ENCODE measurements around the gene CDC25C.
A peak's percentile ranks its signal among the peaks of the same experiment; 100 is the strongest.
"Not testable (repeated sequence)": the region's sequence is repeated elsewhere in the genome, so short reads cannot be mapped to it uniquely, and the experiment has no call there.

The CDC25C gene

DNA sequence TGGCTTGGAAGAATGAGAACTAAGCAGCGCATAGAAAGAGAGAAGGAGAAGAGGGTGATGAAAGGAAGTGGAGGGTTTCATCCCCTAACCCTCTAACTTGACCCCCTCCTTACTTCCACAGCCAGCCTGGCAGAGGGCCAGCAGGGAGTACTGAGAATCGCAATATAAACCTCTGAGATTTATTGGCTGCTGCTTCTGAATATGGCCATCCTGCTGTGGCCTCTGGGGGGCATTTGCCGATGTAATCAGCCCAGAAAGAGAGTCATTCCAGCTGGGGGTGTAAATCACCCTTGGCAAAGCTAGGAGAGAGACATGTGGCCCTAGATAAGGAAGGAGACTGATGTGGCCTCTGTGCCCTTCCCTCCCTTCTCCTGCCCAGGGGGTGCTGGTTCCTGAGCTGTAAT is 56.2 kb downstream of the CDC25C start:
- DNase-seq = no peak

DNA sequence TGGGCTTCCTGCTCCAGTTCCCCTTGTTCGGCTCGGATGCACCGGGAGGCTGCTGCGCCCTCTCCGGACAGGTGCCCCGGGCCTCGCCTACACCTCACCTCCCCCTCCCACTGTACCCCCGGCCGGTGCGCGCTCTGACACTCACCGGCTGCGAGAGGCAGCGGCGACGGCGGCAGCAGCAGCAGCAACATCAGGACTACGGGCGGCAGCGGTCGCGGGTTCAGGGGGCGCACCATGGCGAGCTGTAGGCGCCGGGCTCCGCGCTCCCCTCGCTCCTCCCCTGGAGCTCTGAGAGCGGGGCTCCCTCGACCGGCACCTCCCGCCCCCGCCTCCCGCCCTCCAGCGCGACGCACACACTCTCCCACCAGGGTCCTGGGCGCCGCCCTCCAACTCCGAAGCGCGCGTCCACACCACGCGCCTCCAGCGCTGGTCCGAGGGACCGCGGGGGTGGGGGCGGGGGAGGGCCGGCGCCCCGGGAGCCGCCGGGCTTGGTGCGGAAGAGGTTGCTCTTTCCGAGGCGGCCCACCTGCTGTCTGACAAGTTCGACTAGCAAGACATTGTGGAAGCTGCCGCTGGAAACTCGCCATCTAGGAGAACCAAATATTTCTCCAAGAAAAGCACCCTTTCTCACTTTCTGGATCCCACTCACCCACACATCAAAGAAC is 57.3 kb downstream of the CDC25C start, which contains the start of gene GFRA3:
Gene GFRA3 (minus strand): TSS at position 433 of the 665 bp plus-strand sequence. CDS start 197 bp downstream, at position 236.
- DNase-seq = peak; percentile 13

DNA sequence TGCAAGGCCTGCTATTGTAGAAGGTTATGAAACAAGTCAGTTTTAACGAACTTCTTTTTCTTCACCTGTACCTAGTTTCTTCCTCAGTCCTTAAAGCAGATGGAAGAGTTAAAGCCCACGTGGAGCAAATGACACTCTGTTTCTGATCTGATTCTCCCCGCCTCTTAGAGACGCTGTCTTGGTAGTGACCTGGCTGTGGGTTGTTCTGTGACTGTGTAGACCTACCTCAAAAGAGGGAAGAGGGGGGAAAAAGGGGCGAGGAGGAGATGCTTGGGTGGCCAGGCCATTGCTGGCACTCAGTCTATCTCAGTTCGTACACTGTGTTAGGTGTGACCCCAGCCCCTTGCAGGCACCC is 57.8 kb downstream of the CDC25C start:
- DNase-seq = no peak

DNA sequence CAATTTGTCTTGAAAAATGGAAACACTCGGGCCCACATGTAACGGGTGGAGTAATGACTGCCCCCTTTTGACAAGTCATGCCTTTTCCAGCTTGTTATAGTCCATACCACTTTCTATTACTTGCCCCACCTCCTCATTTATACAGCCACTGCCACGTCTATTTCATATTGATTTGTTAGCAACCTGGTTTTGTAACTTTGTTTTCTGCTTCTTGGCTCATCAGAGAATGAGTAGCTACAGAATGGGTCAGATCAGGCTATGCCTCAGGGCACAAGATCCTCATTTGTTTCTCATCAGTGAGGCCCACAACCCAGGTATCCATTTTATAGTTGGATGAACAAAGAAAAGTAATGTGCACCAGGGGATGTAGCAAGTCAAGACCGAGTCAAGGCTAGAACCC is 58.9 kb downstream of the CDC25C start:
- DNase-seq = no peak

DNA sequence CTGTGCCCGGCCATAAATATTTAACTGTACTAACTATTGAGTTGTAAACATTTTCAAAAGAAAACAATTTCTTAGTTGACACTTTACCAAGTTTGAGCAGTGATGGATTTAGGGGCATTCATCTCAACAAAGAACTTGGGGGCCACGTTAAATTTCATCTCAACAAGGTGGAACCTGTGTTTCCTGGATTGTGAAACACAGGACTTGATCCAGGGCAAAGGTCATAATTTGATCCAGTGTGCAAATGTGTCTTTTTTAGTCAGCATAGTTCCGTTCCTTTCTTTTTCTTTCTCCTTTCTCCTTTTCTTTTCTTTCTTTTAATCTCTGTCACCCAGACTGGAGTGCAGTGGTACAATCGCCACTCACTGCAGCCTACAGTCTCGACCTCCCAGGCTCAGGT is 60.3 kb downstream of the CDC25C start:
- no peak for DNase-seq

DNA sequence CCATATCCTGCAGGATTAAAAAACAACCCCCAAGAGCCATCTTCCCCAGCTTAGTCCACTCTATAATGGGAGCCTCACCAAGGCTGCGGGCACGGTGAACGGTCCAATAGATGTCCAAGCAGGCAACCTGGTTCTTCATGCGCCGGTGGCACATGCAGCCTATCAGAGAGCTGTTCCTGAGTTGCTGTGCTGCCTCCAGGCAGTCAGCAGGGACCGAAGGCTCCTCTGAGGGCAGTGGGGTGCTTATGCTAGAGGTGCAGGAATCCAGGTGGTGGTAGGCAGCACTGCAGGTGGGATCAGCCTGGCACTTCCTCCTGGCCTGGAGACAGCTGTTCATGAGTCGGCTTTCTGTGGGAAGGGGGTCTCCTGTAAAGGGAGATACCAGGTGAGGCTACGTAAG is 67.4 kb downstream of the CDC25C start:
- DNase-seq = no peak

DNA sequence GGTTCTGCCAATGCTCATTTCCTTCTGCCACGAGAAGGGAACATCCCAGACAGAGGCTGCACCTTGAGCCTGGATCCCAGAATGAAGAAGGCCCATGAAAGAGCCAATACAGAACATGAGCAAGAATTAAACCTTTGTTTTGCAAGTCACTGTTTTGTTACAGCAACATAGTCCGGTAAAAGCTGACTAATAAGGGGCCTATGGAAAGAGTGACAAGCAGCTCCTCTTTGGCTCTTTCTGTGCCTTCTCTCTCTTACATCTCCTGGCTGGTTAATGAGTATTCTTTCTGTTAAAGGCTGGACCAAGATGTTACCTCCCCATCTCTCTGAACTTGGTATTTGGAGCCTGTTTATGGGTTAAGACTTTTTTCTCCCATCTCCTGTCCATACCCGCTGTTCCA is 68.0 kb downstream of the CDC25C start:
- no peak for DNase-seq

DNA sequence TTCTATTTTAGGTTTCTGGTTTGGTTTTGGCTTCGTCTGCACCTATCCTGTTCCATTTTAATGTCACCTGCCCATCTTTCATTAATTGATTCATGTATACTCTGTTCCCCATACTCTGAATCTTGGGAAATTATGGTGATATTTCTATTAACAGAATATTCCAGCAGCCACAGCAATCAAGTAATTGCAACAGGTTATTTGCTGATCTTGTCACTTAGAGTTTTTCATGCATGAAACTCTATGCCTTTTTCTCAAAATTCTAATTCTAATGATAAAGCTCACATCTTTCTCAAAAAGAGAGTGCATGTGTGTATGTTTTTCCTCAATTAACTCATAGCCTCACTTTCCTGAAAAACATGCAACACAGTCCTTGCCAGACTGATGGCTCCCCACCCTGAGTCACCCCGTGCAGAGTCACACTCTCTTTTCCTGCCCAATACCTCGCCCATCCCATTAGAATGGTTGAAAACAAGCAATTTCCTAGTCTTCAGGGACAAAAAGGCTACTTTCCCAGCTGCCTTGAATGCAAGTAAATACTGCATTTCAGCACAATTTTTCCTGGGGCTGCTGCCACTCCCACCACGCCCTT is 72.8 kb downstream of the CDC25C start:
- no peak for DNase-seq

DNA sequence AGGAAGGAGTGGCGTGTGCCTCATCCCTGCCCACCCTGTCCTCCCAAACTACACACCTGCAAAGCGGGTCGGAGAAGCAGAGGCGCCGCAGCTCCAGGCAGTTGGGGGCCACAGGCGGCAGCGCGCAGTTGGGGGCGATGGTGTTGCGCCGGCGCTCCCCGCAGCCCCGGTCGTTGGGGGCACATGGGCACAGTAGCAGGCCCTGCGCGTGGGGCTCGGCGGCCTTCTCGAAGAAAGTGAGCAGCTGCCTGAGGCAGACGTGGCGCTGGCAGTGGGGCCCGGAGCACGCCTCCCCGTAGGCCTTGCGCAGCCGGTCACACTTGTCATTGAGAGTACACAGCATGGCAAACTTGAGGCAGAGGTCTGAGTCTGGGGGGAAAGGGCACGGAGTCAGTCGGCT is 74.0 kb downstream of the CDC25C start:
- no peak for DNase-seq

DNA sequence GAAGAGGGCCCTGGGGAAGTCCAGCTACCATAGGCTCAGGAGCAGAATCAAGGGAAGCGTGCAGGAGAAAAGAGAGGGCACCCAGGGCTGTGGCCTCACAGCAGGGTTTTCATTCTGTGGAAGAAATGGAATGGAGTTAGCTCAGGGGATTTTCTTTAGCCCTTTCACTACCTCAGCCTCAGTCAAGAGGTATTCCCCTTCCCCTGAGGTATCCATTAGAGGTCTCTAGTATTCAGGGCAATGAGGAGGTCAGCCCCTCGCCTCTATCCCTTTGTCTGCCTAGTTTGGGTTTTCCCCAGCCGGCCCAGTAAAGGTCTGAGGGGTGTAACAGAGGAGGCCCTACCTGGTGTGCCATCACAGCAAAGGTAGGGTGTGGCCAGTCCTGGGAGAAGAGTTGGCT is 78.7 kb downstream of the CDC25C start:
- DNase-seq = no peak

DNA sequence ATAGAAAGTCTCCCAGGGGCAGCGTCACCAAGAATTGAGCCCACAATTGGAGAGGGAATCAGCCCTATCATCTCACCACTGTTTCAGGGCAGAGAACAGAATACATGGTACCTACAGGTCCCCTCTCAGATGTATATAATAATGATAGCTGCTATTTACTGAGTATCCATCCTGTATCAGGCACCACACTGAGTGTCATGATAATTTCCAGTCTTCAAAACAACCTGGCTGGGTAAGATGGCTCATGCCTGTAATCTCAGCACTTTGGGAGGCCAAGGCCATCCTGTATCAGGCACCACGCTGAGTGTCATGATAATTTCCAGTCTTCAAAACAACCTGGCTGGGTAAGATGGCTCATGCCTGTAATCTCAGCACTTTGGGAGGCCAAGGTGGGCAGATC is 83.8 kb downstream of the CDC25C start:
- DNase-seq = not testable (repeated sequence)

DNA sequence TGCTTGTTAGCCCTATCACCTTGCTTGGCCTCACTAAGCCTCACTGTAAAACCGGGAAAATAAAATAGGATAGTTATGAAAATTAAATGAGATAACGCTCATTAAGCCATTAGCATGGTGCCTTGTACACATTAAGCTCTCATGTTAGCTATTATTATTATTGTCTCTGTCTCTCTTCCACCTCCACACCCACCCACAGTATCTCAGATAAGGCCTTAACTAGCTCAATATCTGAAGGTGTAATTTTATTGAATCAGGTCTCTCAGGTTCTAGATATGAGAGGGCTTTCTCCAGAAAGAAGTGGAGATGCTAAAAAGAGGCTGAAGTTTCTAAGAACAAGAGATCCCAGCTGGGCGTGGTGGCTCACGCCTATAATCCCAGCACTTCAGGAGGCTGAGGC is 84.8 kb downstream of the CDC25C start:
- no peak for DNase-seq

DNA sequence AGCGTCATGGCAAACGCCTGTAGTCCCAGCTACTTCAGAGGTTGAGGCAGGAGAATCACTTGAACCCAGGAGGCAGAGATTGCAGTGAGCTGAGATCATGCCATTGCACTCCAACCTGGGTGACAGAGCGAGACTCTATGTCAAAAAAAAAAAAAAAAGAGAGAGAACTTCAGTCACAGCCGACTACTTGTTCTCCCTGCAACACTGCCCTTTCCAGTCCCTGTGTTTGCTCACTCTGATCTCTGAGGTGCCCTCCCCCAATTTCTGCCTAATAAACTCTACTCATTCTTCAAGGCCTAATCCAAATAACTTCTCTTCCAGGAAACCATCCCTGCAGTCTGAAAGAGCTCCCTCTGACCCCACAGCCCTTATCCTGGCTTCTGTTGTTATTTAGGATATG is 85.3 kb downstream of the CDC25C start:
- DNase-seq = no peak

DNA sequence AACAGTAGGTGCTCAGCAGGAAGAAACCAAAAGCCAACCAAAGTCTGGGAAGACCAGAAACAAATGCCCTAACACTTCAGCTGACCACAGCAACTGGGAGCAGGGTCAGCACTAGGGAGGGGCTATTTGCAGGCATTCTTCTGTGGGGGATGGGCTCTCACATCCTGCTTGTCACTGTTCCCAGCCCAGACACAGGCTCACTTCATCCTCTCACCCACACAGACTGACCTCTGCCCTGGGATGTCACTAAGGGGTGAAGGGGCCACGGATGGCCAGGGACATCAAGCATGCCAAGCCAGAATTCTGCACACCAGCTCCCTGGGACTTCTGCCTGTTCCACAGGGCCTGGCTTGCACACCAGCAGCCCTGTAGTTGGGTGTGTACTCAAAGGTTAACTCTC is 85.9 kb downstream of the CDC25C start:
- DNase-seq = no peak

DNA sequence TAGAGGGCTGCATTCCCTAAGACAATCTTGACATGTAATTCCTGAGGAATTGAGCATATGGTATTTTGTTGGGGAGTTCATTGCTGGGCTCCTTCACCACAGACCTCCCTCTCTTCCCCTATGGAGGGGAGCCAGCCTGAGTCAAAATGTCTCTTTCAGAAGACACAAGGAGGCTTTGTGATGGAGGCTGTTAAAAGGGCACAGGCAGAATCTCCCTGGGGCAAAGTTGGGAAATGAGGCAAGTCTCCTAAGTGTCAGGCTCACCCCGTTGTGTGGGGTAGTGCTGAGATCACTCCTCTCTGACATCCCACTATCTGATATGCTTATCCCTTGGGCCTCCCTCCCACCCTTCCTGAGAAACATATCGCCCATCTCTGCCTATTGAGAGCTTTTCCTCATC is 87.8 kb downstream of the CDC25C start:
- no peak for DNase-seq

DNA sequence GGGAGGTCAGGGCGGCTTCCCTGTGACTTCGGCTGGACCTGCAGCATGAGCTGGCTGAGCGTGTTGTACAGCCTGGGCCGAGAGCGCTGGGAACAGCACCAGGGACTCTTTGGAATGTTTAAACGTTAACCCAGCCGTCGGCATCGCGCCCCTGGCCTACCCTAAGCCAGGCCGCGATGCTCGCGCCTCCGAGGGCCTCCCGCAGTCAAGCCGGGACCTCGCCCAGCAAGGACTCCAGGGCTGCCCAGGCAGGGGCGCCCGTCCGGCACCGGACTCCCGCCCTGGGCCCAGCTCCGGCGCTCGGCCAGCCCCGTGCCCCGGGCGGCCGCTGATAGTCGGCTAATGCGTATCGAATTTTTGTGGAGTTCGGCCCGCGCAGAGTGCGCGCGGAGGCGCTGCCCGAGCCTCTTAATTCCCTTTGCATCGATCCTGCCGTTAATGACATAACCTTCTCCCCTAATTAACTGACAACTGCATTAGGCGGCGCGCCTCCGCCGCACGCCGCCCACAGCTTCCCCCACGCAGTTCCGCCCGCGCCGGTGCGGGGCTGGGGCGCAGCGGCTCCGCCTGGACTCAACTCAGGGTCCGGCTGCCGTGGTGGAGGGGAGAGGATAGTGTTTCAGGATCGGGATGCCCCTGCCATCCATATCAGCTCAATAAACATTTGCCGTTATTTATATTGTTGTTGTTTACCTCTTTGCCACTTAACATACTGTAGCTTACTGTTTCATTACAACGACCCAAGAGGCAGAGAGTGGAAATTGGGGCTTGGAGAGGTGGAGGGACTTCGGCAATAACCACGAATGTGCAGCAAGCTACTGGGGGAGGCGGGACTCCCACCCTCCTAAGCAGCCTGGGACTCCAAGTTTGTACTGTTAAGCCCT is 89.7 kb downstream of the CDC25C start:
- no peak for DNase-seq

DNA sequence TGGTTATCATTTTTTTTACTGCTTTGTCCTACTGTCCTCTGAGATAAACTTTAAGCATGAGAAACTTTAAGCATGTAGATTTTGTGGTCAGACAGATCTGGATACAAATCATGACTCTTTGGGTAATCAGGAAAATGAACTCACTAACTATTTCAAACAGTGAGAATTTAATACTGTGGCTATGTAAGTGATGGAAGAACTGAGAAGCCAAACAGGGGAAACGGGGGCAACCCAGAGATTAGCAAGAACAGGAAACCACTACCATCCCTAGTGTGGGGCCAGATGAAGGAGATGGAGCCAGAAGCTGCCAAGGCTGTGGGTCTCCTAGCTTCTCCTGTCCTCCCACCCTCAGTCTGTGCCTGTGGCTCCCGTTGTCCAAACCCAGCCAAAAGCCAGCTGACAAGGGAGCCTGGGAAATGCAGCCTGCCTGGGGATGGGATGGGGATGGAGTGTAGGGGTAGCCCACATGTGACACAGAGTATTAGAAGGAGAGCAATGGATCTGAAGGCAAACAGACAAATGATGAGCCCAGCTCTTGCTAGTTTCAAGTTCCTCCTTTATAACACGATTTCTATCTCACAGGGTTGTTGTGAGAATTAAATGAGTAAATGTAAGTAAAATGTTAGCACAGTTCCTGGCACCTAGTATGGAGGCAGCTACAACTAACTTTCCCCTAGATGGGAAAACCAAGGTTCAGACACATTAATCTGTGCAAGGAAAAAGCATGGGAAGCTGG is 90.8 kb downstream of the CDC25C start:
- DNase-seq = no peak

DNA sequence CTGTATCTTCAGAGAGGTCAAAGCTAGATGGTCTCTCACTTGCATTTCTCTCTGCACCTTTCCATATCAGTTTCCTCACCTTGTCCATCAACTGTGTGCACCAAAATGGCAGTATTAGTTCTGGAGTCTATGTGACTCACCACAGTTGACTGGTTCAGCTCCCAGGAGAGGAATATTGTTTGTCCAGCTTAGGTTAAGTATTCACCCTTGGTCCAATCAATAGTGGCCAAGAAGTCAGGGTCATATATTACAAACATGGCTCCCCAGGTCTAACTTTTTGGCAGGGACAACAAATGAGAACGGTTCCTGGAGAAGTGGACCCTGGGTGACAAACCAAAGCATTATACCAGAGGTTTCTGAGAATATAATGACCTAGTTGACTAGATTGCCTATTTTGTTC is 93.6 kb downstream of the CDC25C start:
- no peak for DNase-seq

Measured in activated naive CD4-positive, alpha-beta T cell treated with anti-CD3 and anti-CD28 coated beads, Interleukin-2, amount 50 U/mL, for 16 hours (primary cell).